Measurements from ENCODE around the gene PRKAG2. TPM values are rescaled to one million over a fixed set of nuclear protein-coding genes. Genes with fewer than 3 reads are reported as not detected.

The PRKAG2 gene
- total RNA-seq, 1 experiment from 2014 or later: 73.9 TPM

GRCh38 chr7:151867912-151868311 is 9.0 kb downstream of the PRKAG2 start:
- Mint-ChIP-seq H3K36me3 (ENCODE audit: insufficient read depth, unreplicated experiment) (no peaks in the 10 kb centered on the region), H3K27ac (ENCODE audit: low read depth, unreplicated experiment) (no peak overlapping the region), H3K4me3 (ENCODE audit: unreplicated experiment) (no peak overlapping the region), H3K27me3 (ENCODE audit: insufficient read depth, unreplicated experiment) (no peaks in the 10 kb centered on the region), H3K4me1 (ENCODE audit: insufficient read depth, unreplicated experiment) (no peaks in the 10 kb centered on the region), H3K9me3 (ENCODE audit: unreplicated experiment) (no peaks in the 10 kb centered on the region)
- no TSS peak for BruUV-seq (replicated peaks)
- TF ChIP-seq CTCF (IDR thresholded peaks at IDR 0.05; ENCODE audit: unreplicated experiment): no peak
- ChIA-PET POLR2A (no interaction called here), CTCF (interaction anchor here (0.9 kb wide), 1 partner anchor 9 kb away, joined by 3 read pairs; no protein-coding TSS in a partner anchor)
- intact Hi-C loops (cut with micrococcal nuclease): no loop called here
- no peak for DNase-seq (ENCODE audit: unreplicated experiment)

GRCh38 chr7:151866761-151867655 is 9.9 kb downstream of the PRKAG2 start:
- Mint-ChIP-seq H3K4me3 (ENCODE audit: unreplicated experiment) (no peak overlapping the region), H3K9me3 (ENCODE audit: unreplicated experiment) (no peaks in the 10 kb centered on the region), H3K36me3 (ENCODE audit: insufficient read depth, unreplicated experiment) (no peaks in the 10 kb centered on the region), H3K4me1 (ENCODE audit: insufficient read depth, unreplicated experiment) (no peaks in the 10 kb centered on the region), H3K27ac (ENCODE audit: low read depth, unreplicated experiment) (no peak overlapping the region), H3K27me3 (ENCODE audit: insufficient read depth, unreplicated experiment) (no peaks in the 10 kb centered on the region)
- TF ChIP-seq CTCF (IDR thresholded peaks at IDR 0.05; ENCODE audit: unreplicated experiment): no peak
- POLR2A ChIA-PET: no interaction called here
- no TSS peak for BruUV-seq (replicated peaks)
- CTCF ChIA-PET: interaction anchor here (0.6 to 0.7 kb wide), 2 partner anchors 8 to 10 kb away, joined by 3 read pairs; partner anchors contain the start of gene PRKAG2
- DNase-seq (ENCODE audit: unreplicated experiment): no peak
- intact Hi-C loops (cut with micrococcal nuclease): no loop called here

GRCh38 chr7:151866028-151866427 is 10.9 kb downstream of the PRKAG2 start:
- no peak overlapping the region for H3K4me3 Mint-ChIP-seq (ENCODE audit: unreplicated experiment)
- intact Hi-C loops (cut with micrococcal nuclease): no loop called here
- H3K4me1 Mint-ChIP-seq (ENCODE audit: insufficient read depth, unreplicated experiment): no peaks in the 10 kb centered on the region
- BruUV-seq (replicated peaks): no TSS peak
- no peak overlapping the region for H3K27ac Mint-ChIP-seq (ENCODE audit: low read depth, unreplicated experiment)
- POLR2A ChIA-PET: no interaction called here
- H3K9me3 Mint-ChIP-seq (ENCODE audit: unreplicated experiment): no peaks in the 10 kb centered on the region
- CTCF ChIA-PET: interaction anchor here (0.7 kb wide), 1 partner anchor 11 kb away, joined by 3 read pairs; the partner anchor contains the start of gene PRKAG2
- no peak for TF ChIP-seq CTCF (IDR thresholded peaks at IDR 0.05; ENCODE audit: unreplicated experiment)
- no peaks in the 10 kb centered on the region for H3K27me3 Mint-ChIP-seq (ENCODE audit: insufficient read depth, unreplicated experiment)
- H3K36me3 Mint-ChIP-seq (ENCODE audit: insufficient read depth, unreplicated experiment): no peaks in the 10 kb centered on the region
- DNase-seq (ENCODE audit: unreplicated experiment): no peak

GRCh38 chr7:151865070-151865670 is 11.7 kb downstream of the PRKAG2 start:
- Mint-ChIP-seq H3K36me3 (ENCODE audit: insufficient read depth, unreplicated experiment) (no peaks in the 10 kb centered on the region), H3K4me3 (ENCODE audit: unreplicated experiment) (no peak overlapping the region), H3K9me3 (ENCODE audit: unreplicated experiment) (no peaks in the 10 kb centered on the region), H3K27ac (ENCODE audit: low read depth, unreplicated experiment) (no peak overlapping the region), H3K4me1 (ENCODE audit: insufficient read depth, unreplicated experiment) (no peaks in the 10 kb centered on the region), H3K27me3 (ENCODE audit: insufficient read depth, unreplicated experiment) (no peaks in the 10 kb centered on the region)
- POLR2A ChIA-PET: no interaction called here
- DNase-seq (ENCODE audit: unreplicated experiment): no peak
- CTCF ChIA-PET: interaction anchor here (0.6 kb wide), 1 partner anchor 16 kb away, joined by 3 read pairs; no protein-coding TSS in a partner anchor
- no peak for TF ChIP-seq CTCF (IDR thresholded peaks at IDR 0.05; ENCODE audit: unreplicated experiment)
- no TSS peak for BruUV-seq (replicated peaks)
- intact Hi-C loops (cut with micrococcal nuclease): no loop called here
